GM12892 (cell line): ENCODE results near the gene GTPBP3.

Experiments used
- POLR2A ChIP-seq: IDR thresholded peaks from 2 replicates; pipeline ENCODE4 v1.6.1; 2011; ENCODE audit warnings: low read depth, low read length, control low read depth
- POLR2AphosphoS5 ChIP-seq: IDR thresholded peaks from 2 replicates; pipeline ENCODE4 v1.6.1; 2011; ENCODE audit warnings: low read depth, low read length, control low read depth

DNA sequence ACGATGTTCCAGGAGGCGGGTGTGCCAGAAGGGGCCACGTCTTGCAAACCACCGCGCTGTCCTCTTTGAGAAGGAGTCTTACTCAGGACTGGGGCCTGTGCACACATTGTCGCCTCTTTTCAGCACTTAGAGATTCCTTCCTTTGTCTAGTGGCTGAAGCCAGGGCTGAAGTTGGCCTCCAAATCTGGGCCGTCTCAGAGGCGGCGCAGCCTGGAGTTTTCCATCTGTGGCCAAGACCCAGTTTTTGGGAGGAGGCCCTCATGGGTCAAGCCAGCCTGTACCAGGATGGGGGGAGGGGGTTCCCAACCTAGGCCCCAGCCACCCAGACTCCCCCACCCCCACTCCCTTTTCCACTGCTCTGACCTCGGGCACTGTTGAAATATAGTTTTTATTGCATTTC lies 14.5 kb upstream of the GTPBP3 start:
- TF ChIP-seq POLR2A: no peak
- TF ChIP-seq POLR2AphosphoS5: no peak
